OCI-LY1 (cell line): Measurements from ENCODE around the gene LCT.

ENCODE experiments used
- H2AFZ ChIP-seq: fragments of 200-600 bp; sonication (generic), shearing (Covaris generic); 2 replicates; pipeline ENCODE4 v1.6.0; 2014; ENCODE audit warnings: antibody characterized with exemption, mild to moderate bottlenecking, low read length
- H3F3A ChIP-seq: fragments of 200-600 bp; sonication (generic), shearing (Covaris generic); 2 replicates; pipeline ENCODE4 v1.6.0; 2014; ENCODE audit warnings: mild to moderate bottlenecking, antibody characterized with exemption, low read length, moderate library complexity; ENCODE audit not compliant: insufficient read depth
- H3K27ac ChIP-seq: fragments of 200-600 bp; sonication (generic); 2 replicates; pipeline ENCODE4 v1.5.1; 2014; ENCODE audit warnings: low read length, mixed run types, mild to moderate bottlenecking, low read depth; ENCODE audit not compliant: poor library complexity, severe bottlenecking
- H3K27me3 ChIP-seq: fragments of 200-600 bp; sonication (generic); 2 replicates; pipeline ENCODE4 v1.6.0; 2014; ENCODE audit warnings: antibody characterized with exemption, mild to moderate bottlenecking, low read length, moderate library complexity; ENCODE audit not compliant: insufficient read depth
- H3K36me3 ChIP-seq: fragments of 200-600 bp; sonication (generic); 2 replicates; pipeline ENCODE4 v1.6.1; 2014; ENCODE audit warnings: mild to moderate bottlenecking, antibody characterized with exemption, low read length, moderate library complexity, mixed read lengths; ENCODE audit not compliant: insufficient read depth
- H3K4me1 ChIP-seq: fragments of 200-600 bp; sonication (generic); 2 replicates; pipeline ENCODE4 v1.5.1; 2014; ENCODE audit warnings: mild to moderate bottlenecking, low read length, moderate library complexity; ENCODE audit not compliant: insufficient read depth, severe bottlenecking
- H3K4me2 ChIP-seq: fragments of 200-600 bp; sonication (generic), shearing (Covaris generic); 2 replicates; pipeline ENCODE4 v1.6.1; 2014; ENCODE audit warnings: low read length
- H3K4me3 ChIP-seq: fragments of 200-600 bp; sonication (generic); 2 replicates; pipeline ENCODE4 v1.5.1; 2014; ENCODE audit warnings: low read length, low read depth, mild to moderate bottlenecking, mixed read lengths; ENCODE audit not compliant: poor library complexity, severe bottlenecking
- H3K79me2 ChIP-seq: fragments of 200-600 bp; shearing (Covaris generic); 2 replicates; pipeline ENCODE4 v1.6.1; 2016; ENCODE audit warnings: mixed run types, low read length, mixed read lengths; ENCODE audit not compliant: insufficient read depth
- H3K9ac ChIP-seq: fragments of 200-600 bp; sonication (generic), shearing (Covaris generic); 2 replicates; pipeline ENCODE4 v1.6.1; 2014; ENCODE audit warnings: mild to moderate bottlenecking, low read length, mixed read lengths
- H3K9me2 ChIP-seq: fragments of 200-600 bp; sonication (generic), shearing (Covaris generic); 2 replicates; pipeline ENCODE4 v1.6.1; 2014; ENCODE audit warnings: low read depth, mild to moderate bottlenecking, low read length, mixed read lengths
- H3K9me3 ChIP-seq: fragments of 200-600 bp; shearing (Covaris generic); 2 replicates; pipeline ENCODE4 v1.6.1; 2014; ENCODE audit warnings: low read length, mixed read lengths
- H4K20me1 ChIP-seq: fragments of 200-600 bp; sonication (generic), shearing (Covaris generic); 2 replicates; pipeline ENCODE4 v1.6.0; 2016; ENCODE audit warnings: mild to moderate bottlenecking, low read length; ENCODE audit not compliant: insufficient read depth
- CTCF ChIP-seq: fragments of 200-600 bp; sonication (generic), shearing (Covaris generic); IDR thresholded peaks from 2 replicates; pipeline ENCODE4 v1.5.1; 2017; ENCODE audit warnings: mild to moderate bottlenecking, antibody characterized with exemption, low read length, moderate library complexity, mixed read lengths
- EZH2 ChIP-seq: fragments of 200-600 bp; sonication (generic), shearing (Covaris generic); IDR thresholded peaks from 2 replicates; pipeline ENCODE4 v1.8.0; 2017; ENCODE audit warnings: borderline replicate concordance, mixed run types, mild to moderate bottlenecking, antibody characterized with exemption, low read length, moderate library complexity, mixed read lengths

The LCT gene

GRCh38 chr2:135762530-135762929, 74.5 kb downstream of the LCT start:
- H3K4me2 ChIP-seq = no peak overlapping the region
- no peak overlapping the region for H3K4me3 ChIP-seq
- no peak overlapping the region for H3K27ac ChIP-seq
- H3F3A ChIP-seq = no peaks in the 10 kb centered on the region
- no peaks in the 10 kb centered on the region for H3K9me2 ChIP-seq
- no peak overlapping the region for H3K9ac ChIP-seq
- peaks cover 88% of the 10 kb centered on the region for H3K36me3 ChIP-seq
- H3K4me1 ChIP-seq = no peaks in the 10 kb centered on the region
- H4K20me1 ChIP-seq = no peaks in the 10 kb centered on the region
- no peaks in the 10 kb centered on the region for H3K9me3 ChIP-seq
- no peaks in the 10 kb centered on the region for H3K79me2 ChIP-seq
- TF ChIP-seq CTCF = no peak
- TF ChIP-seq EZH2 = no peak
- no peak overlapping the region for H2AFZ ChIP-seq
- H3K27me3 ChIP-seq = no peaks in the 10 kb centered on the region

- no peaks in the 10 kb centered on the region for H3K9me2 ChIP-seq
- H3K9me3 ChIP-seq = no peaks in the 10 kb centered on the region
- no peak overlapping the region for H3K27ac ChIP-seq
- H3K9ac ChIP-seq = no peak overlapping the region
- H3K36me3 ChIP-seq = peaks cover 88% of the 10 kb centered on the region
- H3K4me1 ChIP-seq = no peaks in the 10 kb centered on the region
- no peak overlapping the region for H2AFZ ChIP-seq
- no peak for TF ChIP-seq CTCF
- TF ChIP-seq EZH2 = no peak
- no peak overlapping the region for H3K4me3 ChIP-seq
- no peaks in the 10 kb centered on the region for H4K20me1 ChIP-seq
- no peaks in the 10 kb centered on the region for H3K27me3 ChIP-seq
- no peak overlapping the region for H3K4me2 ChIP-seq
- H3F3A ChIP-seq = no peaks in the 10 kb centered on the region
- H3K79me2 ChIP-seq = no peaks in the 10 kb centered on the region
Measured at GRCh38 chr2:135762022-135762421, 75.0 kb downstream of the LCT start.

GRCh38 chr2:135756692-135757091, 80.3 kb downstream of the LCT start:
- Histone ChIP-seq H2AFZ (no peak overlapping the region), H3K9me3 (peaks cover 9% of the 10 kb centered on the region; the same call in 1 of the 2 replicates), H4K20me1 (no peaks in the 10 kb centered on the region), H3K79me2 (no peaks in the 10 kb centered on the region), H3K4me2 (no peak overlapping the region), H3K27ac (no peak overlapping the region), H3K4me3 (no peak overlapping the region), H3K9me2 (no peaks in the 10 kb centered on the region), H3K4me1 (no peaks in the 10 kb centered on the region), H3K9ac (no peak overlapping the region), H3K27me3 (no peaks in the 10 kb centered on the region), H3F3A (no peaks in the 10 kb centered on the region), H3K36me3 (peaks cover 93% of the 10 kb centered on the region)
- no peak for TF ChIP-seq CTCF
- no peak for TF ChIP-seq EZH2
